Endometrial microvascular endothelial cells (primary cell): ENCODE data around the gene COX18. TPM values are rescaled to one million over a fixed set of nuclear protein-coding genes. Genes with fewer than 3 reads are reported as not detected.

Experiments used
- in situ Hi-C: cut with HindIII; loops from 2 replicates; pipeline ENCODE4 v1.10.0; 2017; ENCODE audit warnings: low sequenced_read_pairs, low pct_unique_long_range_greater_than_20kb; ENCODE audit errors: inconsistent ontology term
- total RNA-seq: library from RNA; depleted of rRNA; stranded (reverse); fragments of >200 nt; gene quantifications from one replicate; pipeline ENCODE4 v1.2.3, GENCODE V29; 2015; ENCODE audit errors: inconsistent ontology term

COX18 gene
- total RNA-seq, 1 donor from 2014 or later: 25.3 TPM

DNA sequence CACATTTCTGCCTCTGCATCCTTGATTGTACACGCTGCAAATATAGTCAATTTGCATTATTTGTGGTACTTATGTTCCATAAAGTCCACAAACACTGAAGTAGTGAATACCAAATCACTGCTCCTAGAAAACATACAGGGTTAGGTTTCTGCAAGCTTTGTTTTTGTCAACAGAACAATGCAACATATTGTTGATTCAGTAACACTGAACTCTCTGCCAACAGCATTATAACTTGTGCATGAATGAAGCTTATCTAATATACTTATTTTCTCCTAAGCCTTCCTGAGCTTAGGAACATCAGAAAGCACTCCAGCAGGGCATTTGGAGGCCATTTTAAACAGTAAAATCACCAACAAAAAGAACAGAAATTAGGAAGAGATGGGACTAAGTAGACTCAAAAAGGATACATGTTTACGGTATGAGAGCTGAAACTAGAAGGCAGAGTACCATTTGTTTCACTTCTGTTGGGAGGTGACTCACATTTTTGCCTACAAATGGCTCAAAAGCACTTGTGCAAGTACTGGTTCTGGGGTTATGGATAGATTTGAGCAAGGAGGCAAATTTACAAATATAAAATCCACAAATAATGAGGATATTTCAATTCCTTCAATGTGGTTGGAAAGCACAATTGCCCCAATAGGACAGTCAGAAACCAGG lies 14.1 kb downstream of the COX18 start:
- in situ Hi-C loops: no loop called here

DNA sequence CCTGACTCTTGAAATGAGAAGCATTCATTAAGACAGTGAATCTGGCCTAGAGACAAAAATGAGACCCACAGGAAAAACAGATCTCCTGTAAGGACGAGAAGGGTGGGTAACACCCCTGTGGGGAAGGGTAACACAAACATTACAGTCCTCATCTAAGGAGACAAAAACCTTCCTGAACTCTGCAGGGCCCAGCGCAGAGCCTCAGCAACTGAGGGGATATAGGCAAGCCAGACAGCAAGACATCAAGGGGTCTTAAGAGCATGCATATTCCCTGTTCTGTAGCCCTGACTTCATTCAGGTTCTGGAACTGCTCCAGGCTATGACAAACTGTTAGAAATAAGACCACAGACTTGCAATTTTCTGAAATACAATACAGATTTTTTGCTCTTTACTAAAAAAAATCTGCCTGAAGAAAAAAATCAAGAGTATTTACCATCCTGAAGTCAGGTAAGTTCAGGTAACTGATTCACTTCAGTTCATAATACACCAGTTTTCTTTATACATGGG lies 15.5 kb downstream of the COX18 start:
- in situ Hi-C loops: no loop called here

GRCh38 chr4:73053076-73053475 lies 16.4 kb downstream of the COX18 start:
- in situ Hi-C loops: no loop called here

GRCh38 chr4:73051625-73052024 lies 17.9 kb downstream of the COX18 start:
- in situ Hi-C loops: no loop called here

DNA sequence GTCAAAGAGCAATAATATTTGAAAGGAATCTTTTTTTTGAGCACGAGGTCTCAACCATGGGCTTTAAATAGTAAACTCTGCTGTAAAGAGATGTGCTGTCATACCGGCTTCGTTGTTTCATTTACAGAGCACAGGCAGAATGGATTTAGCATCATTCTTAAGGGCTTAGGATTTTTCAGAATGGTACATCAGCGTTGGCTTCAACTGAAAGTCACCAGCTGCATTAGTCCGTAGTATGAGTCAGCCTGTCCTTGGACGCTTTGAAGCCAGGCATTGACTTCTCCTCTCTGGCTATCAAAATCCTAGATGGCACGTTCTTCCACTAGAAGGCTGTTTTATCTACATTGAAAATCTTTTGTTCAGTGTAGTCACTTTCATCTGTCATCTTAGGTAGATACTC lies 23.6 kb downstream of the COX18 start:
- in situ Hi-C loops: no loop called here

DNA sequence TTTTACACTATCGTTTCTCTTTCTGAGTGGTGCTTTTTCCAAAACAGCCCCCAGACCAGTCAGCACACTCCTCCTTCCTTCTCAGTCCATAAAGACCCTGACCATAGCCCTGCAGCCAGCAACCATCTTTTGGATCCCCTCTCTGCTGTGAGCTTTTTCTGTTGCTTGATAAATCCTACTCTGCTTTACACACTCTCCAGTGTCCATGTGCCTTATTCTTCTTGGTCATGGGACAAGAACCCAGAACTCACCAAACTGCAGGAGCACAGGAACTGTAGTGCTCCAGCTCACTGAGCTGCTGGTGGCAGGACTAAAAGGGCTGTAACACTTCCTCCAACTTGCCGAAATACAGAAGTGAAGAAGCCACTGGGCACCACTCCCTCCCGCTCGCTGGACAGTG lies 32.5 kb downstream of the COX18 start:
- in situ Hi-C loops: no loop called here

DNA sequence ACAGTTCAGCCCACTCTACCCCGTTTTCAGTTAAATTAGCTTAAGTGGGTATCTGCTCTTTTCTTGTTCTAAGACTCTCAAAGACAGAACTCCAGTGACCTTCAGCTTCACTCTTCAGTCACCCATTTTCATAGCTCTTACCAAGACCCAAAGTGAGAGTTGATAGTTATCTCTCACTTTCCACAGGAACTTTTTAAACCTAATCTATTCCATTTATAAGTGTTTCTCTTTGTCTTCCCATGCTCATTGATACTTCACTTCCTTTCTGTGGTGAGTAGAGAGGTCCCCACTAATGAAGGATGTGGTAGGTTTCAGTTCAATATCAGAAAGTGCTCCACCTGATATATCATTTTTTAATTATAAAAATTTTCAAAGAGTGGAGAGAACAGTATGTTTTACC lies 33.4 kb downstream of the COX18 start:
- in situ Hi-C loops: no loop called here

- in situ Hi-C loops: no loop called here
These were observed 34.6 kb downstream of the COX18 start for GRCh38 chr4:73034896-73035295.

- in situ Hi-C loops: no loop called here
These were observed 40.9 kb downstream of the COX18 start for GRCh38 chr4:73028621-73029020.

DNA sequence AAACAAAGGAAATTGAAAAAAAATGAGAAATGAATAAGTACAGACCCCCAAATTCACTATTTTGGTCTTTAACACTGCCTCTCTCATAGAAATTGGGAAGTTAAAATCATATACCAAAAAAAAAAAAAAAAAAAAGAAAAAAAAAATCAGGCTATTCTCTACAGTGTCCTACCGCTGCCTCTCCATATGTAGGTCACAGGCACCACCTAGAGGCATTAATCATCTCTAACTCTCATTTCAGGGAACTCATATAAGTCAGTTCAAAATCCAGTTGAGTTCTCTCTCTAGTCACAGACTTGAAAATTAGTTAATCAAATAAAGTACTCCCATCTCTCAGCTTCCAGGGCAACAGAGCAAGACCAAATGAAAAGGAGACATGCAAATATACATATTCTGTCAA lies 47.9 kb downstream of the COX18 start:
- in situ Hi-C loops: no loop called here

DNA sequence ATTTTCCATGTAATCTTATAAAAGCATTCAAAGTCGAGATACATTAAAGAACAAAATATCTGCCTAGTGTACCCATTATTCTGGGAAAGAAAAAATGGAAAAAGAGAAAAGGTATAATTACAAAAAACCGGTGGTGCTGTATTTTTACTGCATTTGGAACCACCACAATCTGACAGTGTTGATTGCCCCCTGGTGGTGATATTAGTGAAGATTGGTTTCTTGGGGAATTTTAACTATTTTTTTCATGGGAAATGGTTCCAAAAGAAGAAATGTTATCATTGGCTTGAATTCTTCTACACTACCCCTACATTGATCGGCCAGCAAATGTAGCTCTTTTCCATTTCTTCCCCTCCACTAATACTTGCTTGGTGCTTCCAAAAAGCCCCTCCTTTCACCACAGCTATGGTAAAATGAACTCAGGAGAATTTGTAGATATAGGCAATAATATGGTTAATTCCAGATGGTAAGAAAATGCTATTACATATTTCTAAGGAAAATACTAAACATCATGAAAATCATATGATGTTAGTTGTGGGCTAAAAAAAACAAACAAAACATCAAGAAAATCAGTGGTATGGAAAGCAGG lies 50.0 kb downstream of the COX18 start:
- in situ Hi-C loops: no loop called here

- in situ Hi-C loops: no loop called here
These were observed 50.9 kb downstream of the COX18 start for GRCh38 chr4:73018595-73018994.

GRCh38 chr4:73013310-73013709 lies 56.2 kb downstream of the COX18 start:
- in situ Hi-C loops: no loop called here

DNA sequence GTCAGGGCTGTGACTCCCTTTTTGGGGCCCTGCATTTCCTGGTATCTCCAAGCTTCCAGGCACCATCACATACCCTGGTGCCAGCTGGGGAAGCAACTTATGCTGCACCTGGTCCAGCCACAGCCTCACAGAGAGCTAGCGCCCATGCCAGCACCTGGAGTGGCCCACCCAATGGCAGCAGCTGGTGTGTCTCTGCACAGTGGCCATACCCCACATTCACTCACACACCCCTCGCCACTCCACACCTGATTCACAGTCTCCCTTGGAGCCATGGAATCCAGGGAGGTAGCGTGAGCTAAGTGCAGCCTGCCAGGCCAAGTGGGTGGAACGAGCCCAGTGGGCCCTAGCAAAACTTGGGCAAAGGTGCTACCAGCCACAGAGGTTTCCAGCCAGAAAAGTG lies 56.8 kb downstream of the COX18 start:
- in situ Hi-C loops: no loop called here

DNA sequence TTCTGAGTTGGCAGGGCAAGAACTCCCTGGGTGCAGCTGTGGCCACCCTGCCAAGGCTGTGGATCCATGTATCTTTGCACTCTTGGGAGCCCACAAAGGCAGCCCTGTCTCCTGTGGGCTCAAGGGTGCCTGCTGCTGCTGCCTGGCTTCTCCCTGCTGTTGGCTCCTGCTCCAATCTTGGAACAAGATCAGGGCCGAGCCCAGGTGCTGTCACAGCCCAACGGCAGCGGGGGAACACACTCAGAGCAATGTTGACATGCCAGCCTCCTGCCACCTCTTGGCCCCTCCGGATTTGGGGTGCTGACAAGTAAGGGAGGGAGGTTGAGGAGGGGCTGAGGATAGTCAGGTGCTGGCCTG lies 57.9 kb downstream of the COX18 start:
- in situ Hi-C loops: no loop called here

- in situ Hi-C loops: no loop called here
These were observed 58.5 kb downstream of the COX18 start for GRCh38 chr4:73010789-73011628.

DNA sequence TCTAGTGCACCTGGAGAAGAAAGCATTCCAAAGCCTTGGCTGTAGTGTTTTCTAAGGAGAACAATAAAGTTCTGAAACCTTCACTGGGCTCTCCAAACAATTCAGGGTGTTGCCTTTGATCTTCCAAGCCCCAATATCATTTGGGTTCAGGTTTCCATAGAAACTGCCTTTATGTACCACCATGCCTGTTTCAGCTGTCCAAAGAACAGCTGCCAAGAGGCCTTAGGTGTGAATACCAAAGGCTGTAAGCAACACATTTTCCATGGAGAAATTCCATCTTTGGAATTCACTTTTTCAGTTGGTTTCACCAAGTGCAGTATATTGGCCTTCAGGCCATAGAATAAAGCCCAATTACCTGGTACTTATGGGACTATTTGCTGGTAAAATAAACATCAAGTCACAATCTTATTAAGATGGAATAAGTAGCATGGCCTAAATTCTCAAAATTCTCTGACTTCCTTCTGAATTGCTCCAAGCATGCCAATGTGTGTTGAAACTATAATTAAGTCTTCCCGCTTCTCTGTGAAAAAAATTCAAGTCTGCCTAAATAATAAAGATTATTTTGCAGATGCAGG lies 61.9 kb downstream of the COX18 start:
- in situ Hi-C loops: no loop called here

DNA sequence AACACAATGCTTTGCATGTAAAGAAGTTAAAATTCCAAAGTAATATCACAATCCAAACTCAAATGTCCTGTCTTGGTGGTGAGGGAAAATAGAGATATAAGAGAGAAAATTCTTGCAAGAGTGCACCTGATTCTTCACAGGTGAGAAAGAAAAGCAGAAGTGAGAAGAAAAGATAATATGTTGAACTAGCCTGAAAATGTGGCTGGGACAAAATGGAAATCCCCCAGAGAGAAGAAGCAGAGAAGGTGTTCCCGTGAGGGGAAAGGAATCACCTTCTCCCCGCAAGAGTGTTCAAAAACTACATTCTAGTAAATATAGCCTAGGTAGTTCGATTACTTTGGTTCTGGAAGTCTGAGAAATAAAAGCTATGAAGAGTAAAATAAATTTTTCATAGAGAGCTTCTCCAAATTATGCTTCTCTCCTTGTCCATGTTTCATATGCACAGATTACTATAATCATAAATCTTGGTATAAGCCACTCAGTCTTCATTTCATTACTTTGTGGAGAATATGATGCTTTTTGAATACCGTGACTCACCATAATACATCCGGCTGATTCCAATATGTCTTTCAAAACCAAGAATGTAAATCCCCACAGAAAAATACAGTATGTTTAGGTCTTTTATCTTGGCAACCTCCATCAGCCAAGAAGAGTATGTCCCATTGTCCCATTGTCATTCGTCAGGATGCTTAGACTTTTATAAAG lies 63.1 kb downstream of the COX18 start:
- in situ Hi-C loops: no loop called here

- in situ Hi-C loops: no loop called here
These were observed 64.0 kb downstream of the COX18 start for GRCh38 chr4:73005514-73005913.
